Mesenteric fat pad (tissue), 1 donor: ENCODE data around the gene POLA1. TPM values are rescaled to one million over a fixed set of nuclear protein-coding genes. Genes with fewer than 3 reads are reported as not detected.

Source experiments
- DNase-seq: peaks from one replicate; pipeline ENCODE4 v3.0.0-alpha.2; 2020; ENCODE audit warnings: low spot score
- total RNA-seq: library from RNA; stranded (reverse); fragmentation: NEBNext Ultra II Directional; extraction: Animal tissue kit (Norgen Biotek cat#: 25700); gene quantifications from one replicate; pipeline ENCODE4 v1.2.1, GENCODE V29; 2021
- donor health status: DM: yes; HTN: yes; CAD: no.

POLA1 gene
- total RNA-seq, 1 donor from 2014 or later = 9.0 TPM

DNA sequence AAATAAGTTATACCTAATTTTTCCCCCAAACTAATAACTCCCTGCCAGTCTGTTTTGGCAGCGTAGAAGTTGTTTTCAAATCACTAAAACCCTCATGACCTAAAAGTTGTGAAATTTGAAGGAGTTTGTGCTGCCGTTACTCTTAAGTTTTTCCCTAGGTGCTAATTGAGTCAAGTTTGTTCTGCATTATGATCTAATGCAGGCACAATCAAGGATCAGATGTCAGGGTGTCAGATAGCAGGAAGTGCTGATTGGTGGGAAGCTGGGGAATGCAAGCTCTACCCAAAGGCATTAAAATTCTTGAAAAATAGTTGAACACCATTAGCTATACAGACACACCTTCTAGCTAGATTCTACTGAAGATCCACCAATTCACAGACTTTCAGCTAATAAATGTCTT is 270.1 kb downstream of the POLA1 start:
- no peak for DNase-seq

GRCh38 chrX:24965372-24965771 is 271.7 kb downstream of the POLA1 start:
- no peak for DNase-seq

DNA sequence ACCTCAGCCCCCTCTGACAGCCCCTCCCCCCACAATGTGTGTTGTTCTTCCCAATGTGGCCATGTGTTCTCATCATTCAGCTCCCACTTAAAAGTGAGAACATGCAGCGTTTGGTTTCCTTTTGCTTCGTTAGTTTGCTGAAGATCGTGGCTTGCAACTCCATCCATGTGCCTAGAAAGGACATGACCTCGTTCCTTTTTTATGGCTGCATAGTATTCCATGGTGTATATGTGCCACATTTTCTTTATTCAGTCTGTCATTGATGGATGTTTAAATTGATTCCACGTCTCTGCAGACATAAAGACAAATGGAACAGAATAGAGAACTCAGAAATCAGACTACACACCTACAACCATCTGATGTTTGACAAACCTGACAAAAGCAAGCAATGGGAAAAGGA is 276.1 kb downstream of the POLA1 start:
- no peak for DNase-seq

- DNase-seq = no peak
These were observed 285.4 kb downstream of the POLA1 start for GRCh38 chrX:24979081-24979480.

GRCh38 chrX:24981030-24981429 is 287.3 kb downstream of the POLA1 start:
- DNase-seq = no peak

GRCh38 chrX:24982306-24982965 is 288.7 kb downstream of the POLA1 start:
- no peak for DNase-seq

DNA sequence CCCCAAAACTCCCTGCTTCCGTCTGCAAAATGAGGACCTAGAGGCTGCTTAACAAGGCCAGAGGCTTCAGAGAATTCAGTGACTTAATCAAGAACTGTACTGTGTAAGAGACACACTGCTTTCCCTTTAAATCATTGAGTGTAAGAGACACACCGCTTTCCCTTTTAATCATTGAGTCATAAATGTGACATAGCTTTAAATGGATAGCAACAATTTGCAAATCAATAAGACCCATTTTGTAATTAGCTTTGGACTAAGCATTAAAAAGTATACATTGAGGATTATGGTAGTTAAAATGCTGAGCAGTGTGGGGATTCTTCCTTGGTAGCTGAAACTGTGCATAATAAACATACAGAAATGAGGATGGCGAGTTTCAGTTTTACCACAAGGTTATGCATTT is 290.2 kb downstream of the POLA1 start:
- no peak for DNase-seq

- no peak for DNase-seq
These were observed 291.4 kb downstream of the POLA1 start for GRCh38 chrX:24985120-24985519.

DNA sequence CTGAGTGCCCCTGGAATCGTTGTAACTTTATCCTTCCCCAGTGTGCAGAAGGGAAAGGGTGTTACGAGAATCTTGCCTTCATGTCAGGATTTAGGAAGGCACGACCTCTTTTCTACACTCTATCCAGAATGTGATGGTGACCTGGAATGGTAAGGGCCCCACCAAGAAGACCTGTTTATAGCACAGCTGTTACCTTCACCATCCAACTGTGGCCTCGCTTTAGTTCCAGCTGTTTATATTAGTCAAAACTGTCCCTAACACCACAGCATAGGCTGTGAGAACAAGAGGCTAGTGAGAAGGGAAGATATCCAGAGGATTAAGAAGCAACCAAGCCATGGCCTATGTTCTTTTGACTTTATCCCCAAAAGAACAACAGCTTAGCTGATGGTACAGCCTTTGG is 294.0 kb downstream of the POLA1 start:
- DNase-seq = no peak

DNA sequence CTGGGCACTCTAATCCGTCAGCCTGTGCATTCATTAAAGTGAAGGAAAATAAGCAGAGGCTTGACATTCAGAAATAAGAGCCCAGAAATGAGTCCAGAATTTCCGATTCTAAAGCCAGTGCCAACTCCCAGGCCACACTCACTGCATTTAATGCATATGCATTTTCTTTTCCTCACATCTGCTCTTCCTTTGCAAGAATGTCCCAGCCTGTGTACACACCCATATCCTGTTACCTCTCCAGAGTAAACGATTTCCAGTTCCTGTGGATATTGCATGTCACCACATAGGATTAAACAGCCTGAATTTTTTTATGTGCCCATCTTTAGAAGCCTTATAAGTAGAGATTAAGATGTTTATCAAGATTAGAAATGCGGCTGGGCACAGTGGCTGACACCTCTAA is 294.6 kb downstream of the POLA1 start:
- DNase-seq = no peak

DNA sequence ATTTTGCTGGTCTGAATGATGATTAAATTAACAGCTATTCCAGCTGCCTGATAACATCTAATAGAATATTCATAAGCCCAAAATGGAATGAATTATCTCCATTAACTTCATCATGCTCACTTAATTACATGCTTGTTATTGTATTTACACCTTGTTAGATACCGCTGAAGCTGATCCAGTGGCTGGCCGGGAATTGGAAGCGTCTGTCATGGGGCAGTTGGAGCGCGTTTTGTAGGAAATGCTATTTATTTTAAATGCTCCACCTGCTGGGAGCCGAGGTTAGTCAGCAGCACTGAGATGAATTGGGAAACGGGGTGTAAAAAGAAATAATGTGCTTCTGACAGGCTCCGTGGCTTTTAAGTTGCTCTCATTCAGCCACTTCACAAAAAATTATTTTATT is 296.8 kb downstream of the POLA1 start:
- DNase-seq = no peak

- DNase-seq = no peak
These were observed 300.2 kb downstream of the POLA1 start for GRCh38 chrX:24993879-24994278.

- no peak for DNase-seq
These were observed 302.5 kb downstream of the POLA1 start for GRCh38 chrX:24996096-24996709.

DNA sequence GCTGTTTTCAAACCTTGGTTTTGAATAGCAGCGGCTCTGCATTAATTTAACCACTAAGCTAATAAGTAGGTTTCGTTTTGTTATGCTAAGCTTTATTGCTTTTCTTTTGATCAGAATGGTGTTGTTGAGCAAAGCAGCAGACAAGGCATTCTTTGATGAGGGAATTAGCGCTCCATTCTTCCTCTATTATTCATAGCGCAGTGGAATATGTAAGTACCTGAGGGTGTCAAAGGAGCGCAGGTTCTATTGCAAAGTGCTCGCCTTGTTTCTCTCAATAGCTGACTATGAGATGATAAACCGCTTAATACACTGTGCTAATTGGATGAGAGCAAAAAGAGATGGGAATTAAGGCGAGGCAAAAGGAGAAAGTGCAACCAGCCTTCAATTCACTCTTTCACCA is 305.8 kb downstream of the POLA1 start:
- no peak for DNase-seq

- no peak for DNase-seq
These were observed 308.3 kb downstream of the POLA1 start for GRCh38 chrX:25001808-25002660.

DNA sequence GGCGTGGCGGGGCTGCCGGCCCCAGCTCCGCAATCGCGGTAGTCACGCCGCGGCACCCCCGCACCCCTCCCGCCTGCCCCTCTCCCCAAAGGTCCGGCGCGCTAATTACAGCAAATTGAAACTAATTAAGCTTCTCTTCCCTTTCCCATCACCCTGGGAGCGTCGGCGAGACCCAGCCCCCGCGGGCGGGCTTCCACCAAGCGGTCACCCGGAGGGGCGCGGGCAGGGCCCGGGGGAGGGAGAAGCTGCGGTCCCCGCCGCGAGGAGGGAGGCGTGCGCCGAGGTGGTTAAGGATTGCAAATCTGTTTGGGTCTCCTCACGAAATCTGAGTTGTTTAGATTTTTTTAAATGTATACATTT is 308.9 kb downstream of the POLA1 start:
- no peak for DNase-seq

- no peak for DNase-seq
These were observed 309.5 kb downstream of the POLA1 start for GRCh38 chrX:25003066-25003849.

DNA sequence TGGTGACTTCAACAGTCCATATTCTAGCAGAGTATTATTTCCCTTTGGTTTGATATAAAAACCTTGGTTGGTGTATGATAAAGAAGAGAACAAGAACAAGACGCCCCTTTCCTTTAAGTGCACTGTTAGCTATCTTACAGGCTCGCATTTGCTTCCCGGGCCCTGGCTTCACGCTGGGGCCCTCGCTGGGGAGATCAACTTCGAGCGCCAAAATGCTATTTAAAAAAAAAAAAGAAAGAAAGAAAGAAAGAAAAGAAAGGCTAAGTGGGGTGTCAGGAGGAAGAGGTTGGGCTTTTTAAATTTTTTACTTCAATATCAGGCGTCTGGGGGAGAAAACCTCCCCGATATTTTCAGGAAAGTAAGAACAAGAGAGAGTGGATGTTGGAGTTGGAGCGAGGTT is 310.3 kb downstream of the POLA1 start:
- no peak for DNase-seq

DNA sequence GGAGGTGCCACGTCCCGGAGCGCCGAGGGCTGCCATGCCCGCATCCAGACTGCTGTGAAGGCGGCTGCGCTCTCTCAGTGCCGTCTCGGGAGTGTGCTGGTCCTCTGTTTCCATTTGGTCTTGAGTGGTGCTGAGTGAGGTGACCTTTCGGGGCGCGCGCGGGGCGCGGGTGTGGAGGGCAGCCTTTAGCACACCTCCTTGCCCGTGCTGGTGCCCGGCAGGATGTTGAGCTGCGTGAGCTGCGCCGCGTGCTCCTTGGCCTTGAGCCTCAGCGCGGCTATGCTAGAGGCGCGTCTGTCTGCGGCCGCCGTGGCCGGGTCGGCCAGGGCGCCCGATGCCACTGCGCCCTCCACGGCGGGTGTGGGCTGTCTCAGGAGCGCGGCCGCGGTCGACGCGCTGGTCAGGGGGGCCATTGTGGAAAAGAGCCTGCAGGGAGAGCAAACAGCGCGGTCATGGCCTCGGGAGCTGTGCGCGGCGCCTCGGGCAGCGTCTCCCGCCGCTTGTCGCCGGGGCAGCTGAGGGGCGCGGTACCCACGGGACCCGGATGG is 310.8 kb downstream of the POLA1 start:
- DNase-seq = no peak

DNA sequence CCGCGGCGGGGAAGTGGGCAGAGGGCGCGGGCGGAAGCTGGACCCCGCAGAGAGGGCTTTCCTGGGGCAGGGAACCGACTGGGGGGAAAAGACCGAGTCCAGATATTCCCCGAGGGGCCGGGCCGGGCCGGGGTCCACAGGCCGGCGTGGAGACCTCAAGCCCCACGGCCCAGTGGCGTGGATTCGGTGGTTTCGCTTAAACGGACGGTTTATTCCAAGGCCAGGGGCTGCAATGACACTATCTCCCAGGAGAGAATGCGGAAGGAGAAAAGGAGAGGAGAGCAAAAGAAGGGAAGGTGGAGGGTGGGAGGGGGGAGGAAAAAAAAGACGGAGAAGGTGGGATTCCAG is 311.3 kb downstream of the POLA1 start:
- no peak for DNase-seq

DNA sequence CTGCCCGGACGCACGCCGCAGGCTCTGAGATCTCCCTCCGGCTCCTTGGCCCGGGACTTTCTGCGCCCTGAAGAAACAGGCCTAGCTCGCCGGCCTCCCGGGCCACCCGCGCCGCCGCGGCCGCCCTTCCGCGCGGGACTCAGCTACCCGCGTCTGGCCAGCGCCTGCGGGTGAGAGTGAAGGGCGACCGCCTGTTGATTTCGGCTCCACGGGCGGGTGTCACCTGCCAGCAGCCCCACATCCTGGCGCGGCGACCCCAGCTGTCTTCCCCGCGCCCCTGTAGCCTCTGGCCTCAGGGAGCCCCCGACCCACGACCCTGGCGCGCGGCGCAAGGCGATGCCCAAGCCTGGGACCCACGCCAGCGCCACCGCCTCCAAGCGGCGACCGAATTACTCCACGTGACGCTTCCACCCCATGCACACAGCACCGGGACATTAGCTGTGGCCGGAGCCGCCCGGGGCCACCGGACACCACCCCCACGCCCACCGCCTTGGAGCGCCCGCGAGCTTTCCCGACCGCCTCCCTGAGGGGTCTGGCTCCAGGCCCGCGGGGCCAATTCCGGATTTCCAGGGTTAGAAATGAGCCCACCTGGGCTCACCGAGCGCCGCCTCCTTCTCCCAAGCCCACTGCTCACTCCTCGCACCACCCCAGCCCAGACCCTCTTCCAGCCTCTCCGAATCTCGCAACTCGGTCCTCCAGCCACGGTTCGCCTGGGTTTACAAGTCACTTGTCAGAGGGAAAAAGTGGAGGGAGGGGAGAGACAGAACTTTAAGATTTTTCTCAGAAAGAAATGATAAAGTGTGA is 311.9 kb downstream of the POLA1 start:
- DNase-seq = no peak
